Common myeloid progenitor, CD34-positive (primary cell): ENCODE results near the gene CLDN18.

ENCODE experiments used
- CTCF ChIA-PET: fragments of 350-600 bp; sonication (Branson Sonifier 250); formaldehyde crosslinking; loops from one replicate; lab custom pipeline; 2021; ENCODE audit warnings: antibody characterized with exemption; lab: Charles Lee
- POLR2A ChIA-PET: fragments of 350-600 bp; sonication (Branson Sonifier 250); formaldehyde crosslinking; loops from one replicate; lab custom pipeline; 2021; ENCODE audit warnings: antibody characterized with exemption; lab: Charles Lee
- DNase-seq, 3 donors: peaks; one replicate each; pipeline versions ENCODE4 v3.0.0 to v3.0.0-alpha.2; 2013
- H3K27ac ChIP-seq, 2 experiments: 1 replicate in 1 of 2; 2 replicates in 1 of 2; pipeline ENCODE4 v1.7.0; 2013; ENCODE audit warnings: inconsistent platforms in 2 of 2, low read length in 2 of 2, mild to moderate bottlenecking in 2 of 2, low read depth in 1 of 2, moderate library complexity in 1 of 2; ENCODE audit not compliant: severe bottlenecking in 2 of 2, insufficient read depth in 1 of 2, poor library complexity in 1 of 2
- H3K27me3 ChIP-seq, 5 experiments: replicated peaks in 2 of 5; 1 replicate in 3 of 5; 2 replicates in 2 of 5; pipeline versions ENCODE4 v1.6.1 to v1.7.0; 2013; ENCODE audit warnings: low read length in 4 of 5, mild to moderate bottlenecking in 2 of 5, moderate library complexity in 2 of 5, inconsistent platforms in 1 of 5; ENCODE audit not compliant: insufficient read depth in 5 of 5, control insufficient read depth in 4 of 5
- H3K36me3 ChIP-seq, 4 experiments: 1 replicate in 2 of 4; 2 replicates in 2 of 4; pipeline versions ENCODE4 v1.6.1 to v1.7.0; 2013; ENCODE audit warnings: low read length in 3 of 4, control low read depth in 1 of 4, mild to moderate bottlenecking in 1 of 4; ENCODE audit not compliant: control insufficient read depth in 4 of 4, insufficient read depth in 4 of 4
- H3K4me1 ChIP-seq, 4 experiments: 1 replicate in 3 of 4; 2 replicates in 1 of 4; pipeline versions ENCODE4 v1.6.1 to v1.7.1; 2013; ENCODE audit warnings: low read length in 3 of 4, mild to moderate bottlenecking in 3 of 4, control low read depth in 1 of 4, inconsistent platforms in 1 of 4, moderate library complexity in 1 of 4; ENCODE audit not compliant: control insufficient read depth in 4 of 4, insufficient read depth in 4 of 4; ENCODE audit errors: control extremely low read depth in 1 of 4
- H3K4me3 ChIP-seq, 7 experiments: 1 replicate in 4 of 7; 2 replicates in 3 of 7; pipeline versions ENCODE4 v1.5.1 to v1.7.0; 2013; ENCODE audit warnings: mild to moderate bottlenecking in 7 of 7, low read length in 6 of 7, moderate library complexity in 6 of 7, inconsistent platforms in 2 of 7, low read depth in 2 of 7, control low read depth in 1 of 7; ENCODE audit not compliant: insufficient read depth in 4 of 7, control insufficient read depth in 1 of 7; ENCODE audit errors: extremely low read depth in 1 of 7
- H3K9me3 ChIP-seq, 5 experiments: 1 replicate in 4 of 5; 2 replicates in 1 of 5; pipeline versions ENCODE4 v1.6.1 to v1.7.1; 2013; ENCODE audit warnings: low read length in 4 of 5, mild to moderate bottlenecking in 2 of 5, inconsistent platforms in 1 of 5, low read depth in 1 of 5, moderate library complexity in 1 of 5; ENCODE audit not compliant: control insufficient read depth in 4 of 5, insufficient read depth in 2 of 5; ENCODE audit errors: control extremely low read depth in 1 of 5
- WGBS: methylation state at CpG from one replicate; pipeline ENCODE4 v1.1.5; 2013; ENCODE audit not compliant: insufficient coverage; 5-methylcytosine and 5-hydroxymethylcytosine counted together

Gene CLDN18

GRCh38 chr3:138066972-138067371, 57.0 kb downstream of the CLDN18 start:
- ChIA-PET CTCF (interaction anchor here (0.6 to 3.1 kb wide), 9 partner anchors 10 to 56 kb away, joined by 3 to 13 read pairs (median 3); no protein-coding TSS in a partner anchor), POLR2A (no interaction called here)

GRCh38 chr3:138068046-138068445, 58.1 kb downstream of the CLDN18 start:
- Histone ChIP-seq H3K36me3 (peaks cover 0 to 18% (median 3%) of the 10 kb centered on the region in 4 experiments), H3K27me3 (no peaks in the 10 kb centered on the region), H3K4me3 (no peak overlapping the region), H3K27ac (no peak overlapping the region), H3K4me1 (no peaks in the 10 kb centered on the region), H3K9me3 (no peaks in the 10 kb centered on the region)
- DNase-seq, result no peak
- 87% methylated on average over 8 of the region's 8 CpGs for WGBS
- POLR2A ChIA-PET, result no interaction called here
- CTCF ChIA-PET, result interaction anchor here (1.1 to 3.1 kb wide), 7 partner anchors 8 to 55 kb away, joined by 3 to 13 read pairs (median 5); no protein-coding TSS in a partner anchor

More at GRCh38 chr3:138066972-138067371, 57.0 kb downstream of the CLDN18 start:
- Histone ChIP-seq H3K27ac (no peak overlapping the region), H3K4me1 (no peaks in the 10 kb centered on the region), H3K36me3 (peaks cover 0 to 18% (median 4%) of the 10 kb centered on the region in 4 experiments), H3K9me3 (no peaks in the 10 kb centered on the region), H3K4me3 (no peak overlapping the region), H3K27me3 (no peaks in the 10 kb centered on the region)
- no peak for DNase-seq
- WGBS, result 86% methylated on average over 1 of the region's 3 CpGs

GRCh38 chr3:138068579-138069174, 58.7 kb downstream of the CLDN18 start:
- ChIA-PET POLR2A (no interaction called here), CTCF (interaction anchor here (0.7 to 3.5 kb wide), 11 partner anchors 9 to 216 kb away, joined by 3 to 30 read pairs (median 3); partner anchors contain the start of gene DZIP1L)
- no peak overlapping the region for H3K4me3 ChIP-seq
- H3K4me1 ChIP-seq, result no peaks in the 10 kb centered on the region
- no peaks in the 10 kb centered on the region for H3K9me3 ChIP-seq
- H3K27ac ChIP-seq, result no peak overlapping the region
- H3K27me3 ChIP-seq, result no peaks in the 10 kb centered on the region
- DNase-seq, result peak; percentile 77 to 86 (median 81)
- WGBS, result 13% methylated on average over 3 of the region's 14 CpGs
- peaks cover 0 to 15% (median 3%) of the 10 kb centered on the region in 4 experiments for H3K36me3 ChIP-seq

DNA sequence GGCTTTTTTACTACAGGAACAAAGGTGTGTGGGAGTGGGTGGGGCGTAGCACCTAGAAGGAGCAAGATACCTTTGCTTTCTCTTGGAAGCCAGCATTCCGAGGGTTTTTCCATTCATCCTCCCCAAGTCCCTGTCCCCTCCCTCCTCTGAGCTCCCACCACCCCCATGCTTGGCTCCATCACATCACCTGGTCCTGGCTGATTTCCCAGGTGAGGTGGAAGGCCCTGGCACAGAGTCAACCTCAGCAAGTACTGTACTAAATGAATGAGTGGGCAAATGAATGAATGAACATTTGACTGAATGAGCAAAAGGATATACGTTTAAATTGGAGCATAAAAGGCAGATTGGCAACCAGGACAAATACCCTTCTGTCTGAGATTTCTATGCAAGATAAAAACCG, 60.0 kb downstream of the CLDN18 start:
- no peak overlapping the region for H3K27ac ChIP-seq
- no peaks in the 10 kb centered on the region for H3K4me1 ChIP-seq
- no peaks in the 10 kb centered on the region for H3K9me3 ChIP-seq
- no peak overlapping the region for H3K4me3 ChIP-seq
- ChIA-PET CTCF (interaction anchor here (0.6 to 3.5 kb wide), 12 partner anchors 10 to 214 kb away, joined by 3 to 30 read pairs (median 4); no protein-coding TSS in a partner anchor), POLR2A (no interaction called here)
- H3K27me3 ChIP-seq, result no peaks in the 10 kb centered on the region
- 100% methylated on average over 2 of the region's 4 CpGs for WGBS
- H3K36me3 ChIP-seq, result peaks cover 0 to 12% (median 2%) of the 10 kb centered on the region in 4 experiments
- DNase-seq, result no peak

DNA sequence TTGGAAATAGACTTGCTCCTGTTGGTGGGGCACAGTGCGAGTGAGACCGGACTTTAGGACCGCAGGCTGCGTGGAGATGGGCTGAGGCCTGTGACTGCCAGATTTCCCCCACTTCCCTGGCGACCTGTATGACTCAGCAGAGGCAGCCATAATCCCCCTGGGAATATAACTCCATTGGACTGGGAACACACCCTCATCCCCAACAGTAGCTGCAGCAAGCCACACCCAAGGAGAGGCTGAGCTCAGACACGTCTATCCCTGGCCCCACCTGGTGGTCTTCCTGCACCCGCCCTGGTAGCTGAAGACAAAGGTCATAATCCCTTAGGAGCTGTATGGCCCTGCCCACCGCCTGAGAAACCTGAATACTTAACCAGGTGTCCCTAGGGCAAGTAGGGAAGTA, 62.8 kb downstream of the CLDN18 start:
- CTCF ChIA-PET, result interaction anchor here (2.1 kb wide), 1 partner anchor 46 kb away, joined by 8 read pairs; no protein-coding TSS in a partner anchor
- Histone ChIP-seq H3K27ac (no peak overlapping the region), H3K9me3 (no peaks in the 10 kb centered on the region), H3K4me1 (no peaks in the 10 kb centered on the region), H3K4me3 (no peak overlapping the region), H3K27me3 (no peaks in the 10 kb centered on the region), H3K36me3 (peaks cover 0 to 7% (median 2%) of the 10 kb centered on the region in 4 experiments)
- 95% methylated on average over 6 of the region's 8 CpGs for WGBS
- POLR2A ChIA-PET, result no interaction called here
- no peak for DNase-seq

DNA sequence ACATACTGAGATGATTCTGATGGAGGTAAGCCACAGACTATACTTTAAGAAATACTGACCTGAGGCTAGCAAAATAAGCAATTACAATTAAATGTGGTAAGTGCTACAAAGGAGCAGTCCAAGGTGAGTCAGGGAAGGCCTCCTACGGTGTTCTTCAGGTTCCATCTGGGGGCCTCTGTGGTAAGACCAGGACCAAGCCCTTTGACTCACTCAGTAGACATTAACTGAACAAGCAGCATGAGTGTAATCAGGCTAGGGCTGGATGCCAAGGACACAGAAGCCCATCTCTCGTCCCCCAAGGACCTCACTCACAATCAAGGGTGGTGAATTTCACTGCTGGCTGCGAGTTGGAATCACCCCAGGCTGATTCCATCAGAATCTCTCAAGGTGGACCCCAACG, 68.1 kb downstream of the CLDN18 start:
- no peak for DNase-seq
- Histone ChIP-seq H3K27ac (no peak overlapping the region), H3K27me3 (no peaks in the 10 kb centered on the region), H3K36me3 (peaks cover 0 to 4% (median 1%) of the 10 kb centered on the region in 4 experiments), H3K4me1 (no peaks in the 10 kb centered on the region), H3K4me3 (no peak overlapping the region), H3K9me3 (no peaks in the 10 kb centered on the region)
- ChIA-PET CTCF (no interaction called here), POLR2A (no interaction called here)
- 100% methylated on average over 1 of the region's 4 CpGs for WGBS

GRCh38 chr3:138078901-138079344, 69.0 kb downstream of the CLDN18 start:
- no peaks in the 10 kb centered on the region for H3K27me3 ChIP-seq
- H3K4me1 ChIP-seq, result no peaks in the 10 kb centered on the region
- H3K27ac ChIP-seq, result no peak overlapping the region
- WGBS, result 0% methylated on average over 1 of the region's 1 CpG
- H3K36me3 ChIP-seq, result peaks cover 0 to 10% (median 0%) of the 10 kb centered on the region in 4 experiments
- POLR2A ChIA-PET, result no interaction called here
- CTCF ChIA-PET, result interaction anchor here (1.1 kb wide), 1 partner anchor 10 kb away, joined by 3 read pairs; no protein-coding TSS in a partner anchor
- no peak overlapping the region for H3K4me3 ChIP-seq
- no peak for DNase-seq
- no peaks in the 10 kb centered on the region for H3K9me3 ChIP-seq
